Astrocyte (in vitro differentiated cells and primary cell): Measurements from ENCODE around the gene PPP2R2B. TPM values are rescaled to one million over a fixed set of nuclear protein-coding genes. Genes with fewer than 3 reads are reported as not detected.

ENCODE experiments used
- DNase-seq: peaks from one replicate; pipeline ENCODE4 v3.0.0-alpha.2; 2010; ENCODE audit warnings: low read depth
- FAIRE-seq: peaks from 2 replicates; lab custom pipeline; 2011; peaks lifted over from hg19 to GRCh38; lab: Jason Lieb, UNC
- H2AFZ ChIP-seq: 2 replicates; pipeline ENCODE4 v1.6.0; 2012; ENCODE audit warnings: low read depth, low read length, inconsistent platforms
- H3K27ac ChIP-seq: 2 replicates; pipeline ENCODE4 v1.5.1; 2011; ENCODE audit warnings: low read depth, low read length, inconsistent platforms
- H3K27me3 ChIP-seq: 2 replicates; pipeline ENCODE4 v1.6.0; 2011; ENCODE audit warnings: low read length, inconsistent platforms; ENCODE audit not compliant: insufficient read depth
- H3K36me3 ChIP-seq: 2 replicates; pipeline ENCODE4 v1.5.1; 2011; ENCODE audit warnings: low read length, inconsistent platforms; ENCODE audit not compliant: insufficient read depth
- H3K4me1 ChIP-seq: 2 replicates; pipeline ENCODE4 v1.5.1; 2011; ENCODE audit warnings: low read length, inconsistent platforms; ENCODE audit not compliant: insufficient read depth
- H3K4me2 ChIP-seq: 2 replicates; pipeline ENCODE4 v1.6.0; 2012; ENCODE audit warnings: low read length, inconsistent platforms
- H3K4me3 ChIP-seq: 2 replicates; pipeline ENCODE4 v1.5.1; 2011; ENCODE audit warnings: low read depth, mild to moderate bottlenecking, low read length, inconsistent platforms; ENCODE audit not compliant: insufficient read depth
- H3K79me2 ChIP-seq: 2 replicates; pipeline ENCODE4 v1.6.0; 2012; ENCODE audit warnings: mild to moderate bottlenecking, low read length, inconsistent platforms; ENCODE audit not compliant: insufficient read depth
- H3K9ac ChIP-seq: 2 replicates; pipeline ENCODE4 v1.6.0; 2012; ENCODE audit warnings: mild to moderate bottlenecking, low read length, inconsistent platforms
- H3K9me3 ChIP-seq: 2 replicates; pipeline ENCODE4 v1.5.1; 2012; ENCODE audit warnings: low read depth, mild to moderate bottlenecking, low read length, inconsistent platforms; ENCODE audit not compliant: insufficient read depth
- H4K20me1 ChIP-seq: 2 replicates; pipeline ENCODE4 v1.6.0; 2012; ENCODE audit warnings: low read length, inconsistent platforms; ENCODE audit not compliant: insufficient read depth
- H3K27ac Mint-ChIP-seq: one replicate; pipeline ENCODE4 v1.8.0; 2021; ENCODE audit warnings: mild to moderate bottlenecking, mixed read lengths; ENCODE audit not compliant: unreplicated experiment
- H3K27me3 Mint-ChIP-seq: one replicate; pipeline ENCODE4 v1.8.0; 2021; ENCODE audit warnings: low read depth, mixed read lengths; ENCODE audit not compliant: unreplicated experiment
- H3K36me3 Mint-ChIP-seq: one replicate; pipeline ENCODE4 v1.8.0; 2021; ENCODE audit warnings: low read depth, mixed read lengths; ENCODE audit not compliant: unreplicated experiment
- H3K4me1 Mint-ChIP-seq: one replicate; pipeline ENCODE4 v1.8.0; 2021; ENCODE audit warnings: low read depth, mixed read lengths; ENCODE audit not compliant: unreplicated experiment
- H3K4me3 Mint-ChIP-seq: one replicate; pipeline ENCODE4 v1.8.0; 2021; ENCODE audit warnings: mild to moderate bottlenecking, moderate library complexity, mixed read lengths; ENCODE audit not compliant: unreplicated experiment
- H3K9me3 Mint-ChIP-seq: one replicate; pipeline ENCODE4 v1.8.0; 2021; ENCODE audit warnings: mild to moderate bottlenecking, mixed read lengths; ENCODE audit not compliant: unreplicated experiment
- CTCF ChIP-seq: IDR thresholded peaks from 2 replicates; pipeline ENCODE4 v1.5.1; 2011; ENCODE audit warnings: low read depth, mild to moderate bottlenecking, inconsistent platforms, low read length, moderate library complexity; ENCODE audit not compliant: insufficient read depth
- EZH2 ChIP-seq: IDR thresholded peaks from 2 replicates; pipeline ENCODE4 v1.6.1; 2012; ENCODE audit warnings: mild to moderate bottlenecking, low read length, inconsistent platforms; ENCODE audit not compliant: insufficient read depth
- total RNA-seq: library from RNA; stranded (reverse); gene quantifications from 2 replicates; pipeline ENCODE4 v1.2.1, GENCODE V29; 2021

The PPP2R2B gene
- total RNA-seq, 1 donor from 2014 or later = 5.2 TPM

GRCh38 chr5:146703499-146703898 is 175.1 kb downstream of the PPP2R2B start:
- H2AFZ ChIP-seq = no peak overlapping the region
- Mint-ChIP-seq H3K27ac (no peak overlapping the region), H3K27me3 (no peaks in the 10 kb centered on the region), H3K36me3 (no peaks in the 10 kb centered on the region), H3K4me3 (no peak overlapping the region), H3K9me3 (peaks cover 4% of the 10 kb centered on the region), H3K4me1 (peaks cover 3% of the 10 kb centered on the region)
- no peaks in the 10 kb centered on the region for H3K9me3 ChIP-seq
- TF ChIP-seq CTCF (no peak), EZH2 (no peak)
- no peak overlapping the region for H3K27ac ChIP-seq
- no peak for FAIRE-seq
- no peaks in the 10 kb centered on the region for H3K4me1 ChIP-seq
- no peak overlapping the region for H3K4me2 ChIP-seq
- no peaks in the 10 kb centered on the region for H4K20me1 ChIP-seq
- no peak overlapping the region for H3K9ac ChIP-seq
- H3K27me3 ChIP-seq = no peaks in the 10 kb centered on the region
- peak; percentile 64 for DNase-seq
- H3K36me3 ChIP-seq = no peaks in the 10 kb centered on the region
- H3K4me3 ChIP-seq = no peak overlapping the region
- no peaks in the 10 kb centered on the region for H3K79me2 ChIP-seq

GRCh38 chr5:146699664-146700418 is 178.7 kb downstream of the PPP2R2B start:
- H3K27ac ChIP-seq = no peak overlapping the region
- H2AFZ ChIP-seq = no peak overlapping the region
- no peaks in the 10 kb centered on the region for H3K27me3 ChIP-seq
- TF ChIP-seq EZH2 (no peak), CTCF (no peak)
- no peaks in the 10 kb centered on the region for H3K27me3 Mint-ChIP-seq
- H3K4me3 Mint-ChIP-seq = no peak overlapping the region
- no peaks in the 10 kb centered on the region for H3K9me3 Mint-ChIP-seq
- H3K27ac Mint-ChIP-seq = no peak overlapping the region
- DNase-seq (no peak), FAIRE-seq (no peak)
- H3K79me2 ChIP-seq = no peaks in the 10 kb centered on the region
- H3K36me3 ChIP-seq = no peaks in the 10 kb centered on the region
- no peak overlapping the region for H3K9ac ChIP-seq
- H3K4me1 Mint-ChIP-seq = peaks cover 3% of the 10 kb centered on the region
- H3K4me3 ChIP-seq = no peak overlapping the region
- H4K20me1 ChIP-seq = no peaks in the 10 kb centered on the region
- H3K36me3 Mint-ChIP-seq = no peaks in the 10 kb centered on the region
- H3K4me2 ChIP-seq = no peak overlapping the region
- no peaks in the 10 kb centered on the region for H3K4me1 ChIP-seq
- H3K9me3 ChIP-seq = no peaks in the 10 kb centered on the region

- Histone ChIP-seq H3K9me3 (no peaks in the 10 kb centered on the region), H3K4me3 (no peak overlapping the region), H3K4me1 (no peaks in the 10 kb centered on the region), H3K9ac (no peak overlapping the region), H4K20me1 (no peaks in the 10 kb centered on the region), H3K27ac (no peak overlapping the region), H3K4me2 (no peak overlapping the region), H3K27me3 (no peaks in the 10 kb centered on the region), H2AFZ (no peak overlapping the region), H3K79me2 (no peaks in the 10 kb centered on the region), H3K36me3 (no peaks in the 10 kb centered on the region)
- TF ChIP-seq CTCF = no peak
- TF ChIP-seq EZH2 = no peak
- no peak for DNase-seq
- no peak for FAIRE-seq
- Mint-ChIP-seq H3K27me3 (no peaks in the 10 kb centered on the region), H3K36me3 (no peaks in the 10 kb centered on the region), H3K9me3 (no peaks in the 10 kb centered on the region), H3K27ac (no peak overlapping the region), H3K4me3 (no peak overlapping the region), H3K4me1 (peaks cover 3% of the 10 kb centered on the region)
These were observed 179.4 kb downstream of the PPP2R2B start for GRCh38 chr5:146699138-146699537.
